ENCODE measurements around the gene STUB1. TPM values are rescaled to one million over a fixed set of nuclear protein-coding genes. Genes with fewer than 3 reads are reported as not detected.

The STUB1 gene
- total RNA-seq, 1 donor from 2014 or later, result 87.5 TPM

DNA sequence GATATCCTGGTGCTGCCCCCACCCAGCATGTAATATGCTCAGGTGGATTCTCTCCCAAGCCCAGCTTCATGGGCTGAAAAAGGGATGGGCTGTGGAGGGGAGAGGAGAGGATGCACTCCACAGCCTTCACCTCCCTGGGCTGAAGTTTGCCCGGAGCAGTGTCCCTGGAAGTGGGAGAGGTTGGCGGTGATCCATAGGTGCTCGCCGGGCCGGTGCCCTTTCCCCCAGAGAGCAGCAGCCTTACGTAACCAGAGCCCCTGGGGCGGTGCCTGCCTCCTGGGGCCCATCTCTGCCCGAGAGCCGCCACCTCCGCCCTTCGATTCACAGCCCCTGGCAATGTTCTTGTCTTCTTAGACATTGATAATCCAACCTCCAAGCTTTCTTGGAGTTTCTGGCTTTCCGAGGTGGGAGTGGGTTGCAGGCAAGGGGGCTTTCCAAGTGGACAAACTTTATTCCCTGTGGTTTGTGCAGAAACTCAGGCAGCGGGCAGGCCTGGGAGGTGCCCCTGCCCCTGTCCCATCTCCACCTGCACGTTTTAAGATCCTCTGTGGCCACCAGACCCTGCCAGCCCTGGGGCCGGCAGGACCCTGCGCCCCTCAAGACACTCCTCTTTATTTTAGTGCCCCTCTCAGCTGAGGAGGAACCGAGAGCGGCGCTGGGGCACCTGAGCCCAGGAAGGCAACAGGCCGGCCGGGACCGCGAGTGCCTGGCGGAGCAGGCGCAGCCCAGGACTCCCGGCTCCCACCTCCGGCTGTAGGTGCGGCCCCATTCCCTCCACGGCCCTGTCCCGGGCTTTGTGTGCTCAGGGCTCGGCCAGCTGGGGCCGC is 34.1 kb upstream of the STUB1 start:
- ATAC-seq, result no peak

DNA sequence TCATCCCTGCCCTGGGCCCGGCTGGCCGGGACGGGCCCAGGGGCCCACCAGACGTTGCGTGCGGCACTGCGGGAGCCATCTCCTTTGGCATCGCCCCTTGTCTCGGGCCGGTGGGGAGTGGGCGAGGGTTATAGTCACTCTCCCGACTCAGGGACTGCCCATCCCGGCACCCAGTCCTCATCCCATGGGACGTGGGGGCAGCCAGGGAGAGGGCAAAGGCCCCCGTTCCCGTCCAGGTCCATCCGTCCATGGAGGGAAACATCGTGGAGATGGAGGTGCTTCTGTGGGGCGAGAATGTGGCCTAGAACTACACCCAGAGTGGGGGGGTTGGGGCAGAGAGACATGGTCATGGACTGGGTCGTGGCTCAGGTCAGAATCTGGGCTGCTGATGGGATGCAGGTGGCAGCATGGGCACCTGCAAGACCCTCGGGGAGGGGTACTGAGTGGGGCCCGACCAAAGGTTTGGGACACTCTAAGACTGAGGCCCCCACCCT is 33.5 kb upstream of the STUB1 start:
- no peak for ATAC-seq

DNA sequence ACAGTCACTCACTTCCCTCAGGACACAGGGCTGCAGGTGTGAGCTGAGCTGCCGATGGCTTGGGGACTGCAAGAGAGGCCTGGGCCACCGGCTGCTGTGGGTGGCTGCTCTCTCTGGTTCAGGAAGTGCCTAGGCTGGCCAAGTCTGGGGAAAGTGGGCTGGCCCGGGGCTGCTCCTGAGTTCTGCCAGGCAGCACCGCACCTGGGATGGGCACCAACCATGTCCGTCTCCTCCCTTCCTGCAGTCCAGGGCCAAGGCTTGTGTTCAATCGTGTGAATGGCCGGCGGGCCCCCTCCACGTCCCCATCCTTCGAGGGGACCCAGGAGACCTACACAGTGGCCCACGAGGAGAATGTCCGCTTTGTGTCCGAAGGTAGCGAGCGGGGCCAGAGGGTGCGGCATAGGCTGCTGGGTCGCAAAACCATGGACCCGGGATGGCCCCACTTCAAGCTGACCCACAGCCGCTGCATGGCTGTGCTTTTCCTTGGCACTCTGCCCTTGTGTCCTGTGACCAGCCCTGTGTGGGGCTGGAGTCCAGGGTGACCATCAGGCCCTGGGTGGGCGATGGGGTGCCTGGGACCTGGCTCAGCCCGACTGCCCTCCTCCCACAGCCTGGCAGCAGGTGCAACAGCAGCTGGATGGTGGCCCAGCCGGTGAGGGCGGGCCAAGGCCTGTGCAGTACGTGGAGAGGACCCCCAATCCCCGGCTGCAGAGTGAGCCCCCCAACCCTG is 32.9 kb upstream of the STUB1 start:
- ATAC-seq, result no peak

DNA sequence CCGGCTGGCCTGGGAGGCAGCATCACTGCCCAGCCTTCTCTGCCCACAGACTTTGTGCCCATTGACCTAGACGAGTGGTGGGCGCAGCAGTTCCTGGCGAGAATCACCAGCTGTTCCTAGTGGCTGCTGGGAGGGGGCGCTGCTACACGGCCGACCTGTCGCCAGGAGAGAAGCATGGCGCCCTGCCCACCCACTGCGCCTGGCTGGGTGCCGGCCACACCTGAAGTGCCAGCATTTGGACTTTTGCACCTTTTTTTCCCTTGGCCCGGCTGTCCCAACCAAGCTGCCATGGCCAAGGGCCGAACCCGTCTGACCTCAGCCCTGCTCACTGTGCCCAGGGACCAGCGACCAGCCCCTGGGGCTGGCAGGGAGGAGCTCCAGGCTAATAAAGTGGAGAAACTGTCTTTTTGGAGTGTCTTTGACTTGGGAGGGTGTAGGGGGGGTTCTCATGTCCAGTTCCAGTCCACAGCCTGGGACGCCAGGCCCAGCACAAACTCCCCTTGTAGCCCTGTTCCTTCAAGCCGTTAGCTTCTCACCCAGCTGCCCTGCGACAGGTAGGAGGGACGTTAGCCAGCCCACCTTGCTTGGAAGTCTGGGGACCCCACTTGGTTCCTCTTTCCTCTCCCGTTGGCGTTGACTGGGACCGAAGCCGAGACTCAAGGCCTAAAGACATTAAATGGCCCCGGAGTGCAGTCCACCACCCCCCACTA is 32.0 kb upstream of the STUB1 start:
- no peak for ATAC-seq

DNA sequence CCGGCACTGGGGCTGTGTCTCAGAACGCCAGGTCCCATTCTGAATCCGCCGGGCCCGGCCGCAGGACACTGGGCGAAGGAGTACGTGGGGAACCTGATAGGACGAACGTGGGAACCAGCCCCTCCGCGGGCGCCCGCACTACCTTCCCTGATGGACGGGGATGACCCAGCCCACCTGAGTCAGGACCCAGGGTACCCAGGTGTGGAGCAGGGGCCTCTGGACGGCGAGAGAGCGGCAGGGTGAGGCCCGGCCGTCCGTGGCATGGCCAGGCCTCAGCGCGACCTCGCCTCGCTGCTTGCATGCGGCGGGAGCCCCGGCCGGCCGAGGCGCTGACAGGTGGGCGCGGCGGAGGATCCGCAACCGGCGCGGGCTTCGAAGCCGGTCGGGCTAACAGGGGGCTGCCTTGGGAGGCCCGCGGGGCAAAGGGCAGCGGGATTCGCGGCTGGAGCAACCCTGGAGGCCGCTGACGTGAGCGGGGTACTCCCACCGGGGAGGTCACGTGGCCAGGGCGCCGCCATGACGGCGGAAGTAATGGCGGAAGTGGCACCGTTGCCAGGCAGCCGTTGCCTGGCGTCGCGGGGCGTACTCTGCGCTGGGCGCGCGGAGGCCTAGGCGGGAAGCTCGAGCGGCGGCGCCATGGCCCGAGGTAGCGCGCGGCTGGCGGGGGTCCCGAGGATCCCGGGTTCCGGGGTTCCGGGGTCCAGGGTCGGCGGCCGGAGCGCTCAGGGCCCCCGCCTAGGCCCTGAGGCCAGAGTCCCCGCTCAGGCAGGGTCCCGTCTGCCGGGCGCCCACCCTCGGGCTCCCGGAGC is 31.2 kb upstream of the STUB1 start, which contains the start of gene WDR90:
Gene WDR90 (plus strand): TSS at position 585 of the 809 bp plus-strand sequence. CDS start 52 bp downstream, at position 637.
- peak; percentile 80 for ATAC-seq

DNA sequence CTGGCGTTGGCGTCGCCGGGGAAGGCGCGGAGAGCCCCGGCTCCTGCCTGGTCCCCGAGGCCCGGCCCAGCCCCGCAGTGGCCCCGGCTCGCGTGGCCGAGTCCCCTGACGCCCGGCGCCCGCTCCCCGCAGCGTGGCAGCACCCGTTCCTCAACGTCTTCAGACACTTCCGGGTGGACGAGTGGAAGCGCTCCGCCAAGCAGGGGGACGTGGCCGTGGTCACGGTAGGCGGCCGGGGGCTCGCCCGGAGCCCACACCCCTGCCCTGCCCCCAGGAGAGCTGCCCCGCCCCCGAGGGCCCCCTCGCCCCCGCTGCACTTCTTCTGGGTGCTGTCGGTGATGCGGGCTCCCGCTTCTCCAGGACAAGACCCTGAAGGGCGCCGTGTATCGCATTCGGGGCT is 30.6 kb upstream of the STUB1 start:
- peak; percentile 1 for ATAC-seq

DNA sequence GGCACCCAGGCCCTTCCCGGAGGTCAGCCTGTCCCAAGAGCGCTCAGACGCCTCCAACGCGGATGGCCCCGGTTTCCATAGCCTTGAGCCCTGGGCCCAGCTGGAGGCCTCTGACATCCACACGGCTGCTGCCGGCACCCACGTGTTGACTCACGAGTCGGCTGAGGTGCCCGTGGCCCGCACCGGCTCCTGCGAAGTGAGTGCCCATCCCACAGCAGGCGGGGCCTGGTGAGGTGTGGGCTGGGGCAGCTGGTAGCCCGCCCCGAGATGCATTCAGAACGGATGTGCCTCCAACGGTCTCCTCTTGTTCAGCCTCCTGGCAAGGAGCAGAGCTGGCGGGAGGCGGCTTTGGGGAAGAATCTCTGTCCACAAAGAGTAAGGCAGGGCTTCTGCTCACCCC is 28.4 kb upstream of the STUB1 start:
- ATAC-seq, result no peak

DNA sequence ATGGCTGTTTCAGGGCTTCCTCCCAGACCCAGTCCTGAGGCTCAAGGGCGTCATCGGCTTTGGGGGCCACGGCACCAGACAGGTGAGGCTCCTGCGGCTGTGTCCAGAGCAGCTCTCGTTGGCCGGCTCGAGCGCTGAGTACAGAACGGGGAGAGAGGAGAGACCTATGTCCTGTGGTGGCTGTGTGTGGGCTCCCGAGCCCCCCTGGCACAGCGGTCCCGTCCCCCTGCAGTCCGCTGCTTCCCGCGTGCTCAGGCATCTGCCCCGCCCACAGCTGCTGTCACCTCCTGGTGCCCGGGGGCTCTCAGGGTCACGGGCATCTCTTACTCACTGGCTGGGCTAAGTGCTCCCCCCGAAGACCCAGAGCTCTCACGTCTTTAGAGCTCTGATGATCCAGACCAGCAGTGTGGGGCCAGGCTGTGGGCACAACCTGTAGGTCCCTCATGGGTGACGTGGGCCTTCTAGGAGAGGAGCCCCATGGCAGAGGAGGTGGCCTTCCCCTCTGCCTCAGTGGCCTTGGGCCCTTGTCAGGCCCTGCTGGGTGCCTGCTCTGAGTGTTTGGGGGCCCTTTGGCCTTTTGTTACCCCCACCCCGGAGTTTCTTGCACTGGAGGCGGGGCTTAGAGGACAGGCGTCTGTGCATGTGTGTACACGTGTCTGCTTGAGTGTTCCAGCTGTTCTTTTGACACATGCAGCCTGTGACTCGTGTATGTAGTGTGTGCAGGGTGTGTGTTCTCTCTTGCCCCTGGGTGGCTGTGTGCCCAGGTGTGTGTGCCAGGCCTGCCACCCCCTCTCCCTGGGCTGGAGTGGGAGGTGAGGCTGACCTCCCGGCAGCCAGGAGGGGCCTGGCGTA is 27.5 kb upstream of the STUB1 start:
- ATAC-seq, result no peak

DNA sequence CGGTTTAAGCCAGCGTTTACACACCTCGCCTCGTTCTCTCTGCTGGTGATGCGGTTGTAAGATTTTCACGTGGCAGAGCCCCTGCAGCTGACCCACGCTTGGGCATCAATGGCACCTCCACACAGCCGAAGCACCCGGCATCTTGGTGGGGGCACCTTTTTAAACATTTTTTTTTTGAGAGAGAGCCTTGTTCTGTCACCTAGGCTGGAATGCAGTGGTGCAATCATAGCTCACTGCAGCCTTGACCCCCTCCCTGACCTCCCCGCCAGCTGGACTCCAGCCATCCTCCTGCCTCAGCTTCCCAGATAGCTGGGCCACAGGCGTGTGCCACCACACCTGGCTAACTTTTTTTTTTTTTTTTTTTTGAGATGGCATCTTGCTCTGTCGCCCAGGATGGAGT is 26.2 kb upstream of the STUB1 start:
- ATAC-seq, result no peak

DNA sequence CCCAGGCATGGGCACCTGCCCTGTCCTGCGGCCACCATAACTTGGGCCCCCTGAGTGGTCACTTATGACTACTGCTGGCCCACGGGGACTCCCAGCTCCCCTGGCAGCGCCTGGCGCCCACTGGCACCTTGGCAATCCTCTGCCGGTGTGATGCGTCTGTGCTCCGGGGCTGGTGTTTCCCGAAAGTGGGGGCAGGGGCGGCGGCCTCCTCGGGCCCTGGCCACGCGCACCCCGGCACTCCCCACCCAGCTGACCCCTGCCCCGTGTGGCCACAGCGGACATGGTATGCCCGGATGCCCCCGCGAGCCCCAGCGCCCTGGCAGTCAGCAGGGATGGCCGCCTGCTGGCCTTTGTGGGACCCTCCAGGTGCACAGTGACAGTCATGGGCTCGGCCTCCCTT is 22.7 kb upstream of the STUB1 start:
- ATAC-seq, result no peak

DNA sequence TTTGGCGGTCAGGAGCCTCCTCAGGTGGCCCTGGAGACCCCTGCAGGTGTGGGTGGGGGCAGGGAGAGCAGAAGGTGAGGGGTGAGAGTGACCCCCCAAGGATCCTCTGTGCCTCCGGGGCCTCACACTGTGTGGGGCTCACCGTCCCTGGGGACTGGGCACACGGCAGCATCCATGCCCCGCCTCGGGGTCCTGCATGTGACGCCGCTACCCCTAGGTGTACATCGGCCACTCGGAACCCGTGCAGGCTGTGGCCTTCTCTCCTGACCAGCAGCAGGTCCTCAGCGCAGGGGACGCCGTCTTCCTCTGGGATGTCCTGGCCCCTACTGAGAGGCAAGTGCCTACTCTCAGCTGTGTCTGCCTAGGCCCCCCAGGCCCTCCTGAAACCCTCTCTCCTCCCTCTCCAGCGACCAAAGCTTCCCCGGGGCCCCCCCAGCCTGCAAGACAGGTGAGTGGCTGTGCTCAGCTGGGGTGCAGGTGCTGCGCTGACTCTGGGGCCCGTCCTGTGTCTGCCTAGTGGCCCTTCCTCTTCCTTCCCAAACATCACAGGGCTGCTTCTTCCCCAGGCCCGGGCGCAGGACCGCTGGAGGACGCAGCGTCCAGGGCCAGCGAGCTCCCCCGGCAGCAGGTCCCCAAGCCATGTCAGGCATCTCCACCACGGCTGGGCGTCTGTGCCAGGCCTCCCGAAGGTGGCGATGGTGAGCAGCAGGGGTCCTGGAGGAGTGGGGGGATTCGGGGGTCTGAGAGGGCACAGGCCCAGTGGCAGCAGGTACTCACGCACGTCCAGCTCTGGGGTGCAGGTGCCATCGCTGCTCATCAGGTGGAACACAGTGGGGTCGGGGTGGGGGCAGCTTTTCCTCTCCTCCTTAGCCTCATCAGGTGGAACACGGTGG is 21.3 kb upstream of the STUB1 start:
- no peak for ATAC-seq

DNA sequence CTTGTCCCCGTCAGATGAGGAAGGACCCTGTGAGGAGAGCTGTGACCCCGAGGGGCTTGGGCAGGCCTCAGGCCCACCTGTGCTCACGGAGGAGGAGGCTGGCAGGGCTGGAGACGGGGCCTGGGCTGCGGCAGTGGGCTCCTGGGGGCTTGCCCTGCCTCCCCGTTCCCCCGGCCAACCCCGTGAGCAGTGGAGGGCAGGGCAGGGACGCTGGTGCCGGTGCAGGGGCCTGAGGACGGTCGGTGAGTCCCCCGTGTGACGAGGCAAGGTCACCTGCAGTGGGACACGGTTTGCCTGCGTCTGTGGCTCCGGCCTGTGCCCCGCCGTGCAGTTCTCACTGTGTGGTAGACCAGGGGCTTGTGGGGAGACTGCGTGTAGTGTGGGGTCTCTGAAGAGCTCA is 20.6 kb upstream of the STUB1 start:
- ATAC-seq, result no peak

DNA sequence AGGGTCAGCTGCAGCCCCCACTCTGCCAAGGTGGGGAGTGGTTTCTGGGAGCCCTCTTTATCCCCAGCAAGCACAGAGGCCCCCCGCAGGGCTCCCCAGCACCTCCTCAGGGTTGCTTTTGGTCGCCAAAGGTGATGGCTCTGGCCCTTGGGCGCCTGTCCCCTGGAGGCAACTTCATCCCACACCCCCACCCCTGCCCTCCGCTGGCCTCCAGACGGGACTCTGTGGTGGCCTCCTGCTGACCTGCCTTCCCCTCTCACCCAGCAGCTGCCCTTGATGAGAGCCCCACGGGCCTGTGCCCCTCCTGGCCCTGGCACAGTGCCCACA is 20.1 kb upstream of the STUB1 start:
- no peak for ATAC-seq

DNA sequence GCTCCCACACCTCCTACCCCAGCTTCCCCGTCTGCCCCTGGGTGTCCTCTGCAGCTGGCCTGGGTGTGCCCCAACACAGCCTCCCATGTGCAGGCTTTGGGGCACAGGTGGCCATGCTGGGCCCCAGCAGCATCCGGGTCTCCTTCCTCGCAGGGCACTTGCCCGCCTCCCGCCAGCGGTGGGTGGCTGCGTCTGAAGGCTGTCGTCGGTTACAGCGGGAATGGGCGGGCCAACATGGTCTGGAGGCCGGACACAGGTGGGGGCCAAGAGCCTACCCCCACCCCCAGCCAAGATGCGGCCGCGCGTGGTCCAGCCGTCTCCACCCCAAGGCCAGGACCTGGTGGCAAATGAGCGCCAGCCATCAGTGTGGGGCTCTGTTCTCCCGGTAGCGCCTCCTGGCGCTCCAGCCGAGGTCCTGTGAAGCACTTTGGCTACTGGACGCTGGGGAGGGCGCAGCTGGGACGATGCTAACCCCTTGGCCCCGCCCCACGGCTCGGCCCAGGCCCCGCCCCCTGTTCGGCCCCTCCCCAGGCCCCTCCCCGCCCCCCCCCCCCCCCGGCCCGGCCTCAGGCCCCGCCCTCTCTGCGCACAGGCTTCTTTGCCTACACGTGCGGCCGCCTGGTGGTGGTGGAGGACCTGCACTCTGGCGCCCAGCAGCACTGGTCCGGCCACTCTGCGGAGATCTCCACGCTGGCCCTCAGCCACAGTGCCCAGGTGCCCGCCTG is 19.6 kb upstream of the STUB1 start:
- peak; percentile 68 for ATAC-seq

DNA sequence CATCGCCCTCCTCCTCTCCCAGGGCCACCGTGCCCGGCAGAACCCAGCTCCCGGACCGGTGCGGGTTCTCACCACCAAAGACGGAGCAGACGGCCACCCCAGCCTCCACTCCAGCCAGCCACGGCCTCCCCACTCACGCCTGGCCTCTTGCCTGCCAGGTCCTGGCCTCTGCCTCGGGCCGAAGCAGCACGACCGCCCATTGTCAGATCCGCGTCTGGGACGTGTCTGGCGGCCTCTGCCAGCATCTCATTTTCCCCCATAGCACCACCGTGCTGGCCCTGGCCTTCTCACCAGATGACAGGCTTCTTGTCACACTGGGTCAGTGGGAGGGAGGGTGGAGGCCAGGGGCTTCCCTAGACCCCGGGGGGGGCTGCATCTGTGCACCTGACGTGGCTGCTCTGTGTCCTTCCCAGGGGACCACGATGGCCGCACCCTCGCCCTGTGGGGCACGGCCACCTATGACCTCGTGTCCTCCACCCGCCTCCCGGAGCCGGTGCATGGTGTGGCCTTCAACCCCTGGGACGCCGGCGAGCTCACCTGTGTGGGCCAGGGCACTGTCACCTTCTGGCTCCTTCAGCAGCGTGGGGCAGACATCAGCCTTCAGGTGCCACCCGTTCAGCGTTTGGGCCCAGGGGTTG is 18.9 kb upstream of the STUB1 start:
- ATAC-seq, result no peak

DNA sequence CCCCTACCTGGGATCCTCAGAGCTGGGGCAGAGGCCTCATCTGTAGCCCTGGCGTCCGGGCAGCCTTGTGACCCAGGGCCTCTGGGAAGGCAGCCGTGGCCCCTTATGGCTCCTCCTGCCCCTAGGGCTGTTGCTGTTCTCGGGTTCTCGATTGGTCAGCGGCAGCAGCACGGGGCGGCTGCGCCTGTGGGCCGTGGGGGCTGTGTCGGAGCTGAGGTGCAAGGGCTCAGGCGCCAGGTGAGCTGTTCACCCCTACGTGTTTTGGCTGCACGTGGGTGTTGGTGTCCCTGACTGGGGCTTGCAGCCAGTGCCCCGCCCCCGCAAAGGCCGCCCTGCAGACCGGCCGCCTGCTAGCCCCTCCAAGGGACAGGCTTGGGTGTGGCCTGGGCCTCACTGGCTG is 18.1 kb upstream of the STUB1 start:
- no peak for ATAC-seq

DNA sequence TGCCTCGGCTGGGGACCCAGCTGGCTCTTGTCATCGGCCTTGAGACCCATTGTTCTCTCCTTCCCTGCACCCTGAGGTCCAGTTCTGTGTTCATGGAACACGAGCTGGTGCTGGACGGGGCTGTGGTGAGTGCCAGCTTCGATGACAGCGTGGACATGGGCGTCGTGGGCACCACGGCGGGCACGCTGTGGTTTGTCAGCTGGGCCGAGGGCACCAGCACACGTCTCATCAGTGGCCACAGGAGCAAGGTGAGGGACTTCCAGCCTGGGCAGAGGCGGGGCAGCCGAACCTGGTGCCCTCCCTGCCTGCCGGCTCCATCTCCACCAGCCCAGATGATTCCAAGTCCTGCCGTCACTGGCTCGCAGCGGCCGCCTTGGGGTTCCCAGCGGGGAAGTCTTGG is 17.6 kb upstream of the STUB1 start:
- no peak for ATAC-seq

DNA sequence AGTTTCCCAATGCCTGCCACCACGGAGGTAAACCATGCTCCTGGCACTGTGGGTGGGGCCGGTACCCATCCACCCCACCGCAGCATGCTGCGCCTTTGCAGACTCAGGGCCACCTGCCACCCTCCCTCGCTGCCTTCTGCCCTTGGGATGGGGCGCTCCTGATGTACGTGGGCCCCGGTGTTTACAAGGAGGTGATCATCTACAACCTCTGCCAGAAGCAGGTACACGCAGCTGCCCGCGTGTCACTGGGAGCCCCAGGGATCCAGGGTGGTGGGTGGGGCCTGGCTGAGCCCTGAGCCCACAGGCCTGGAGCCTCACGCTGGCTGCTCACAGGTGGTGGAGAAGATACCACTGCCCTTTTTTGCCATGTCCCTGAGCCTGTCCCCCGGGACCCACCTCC is 13.6 kb upstream of the STUB1 start:
- ATAC-seq, result no peak

DNA sequence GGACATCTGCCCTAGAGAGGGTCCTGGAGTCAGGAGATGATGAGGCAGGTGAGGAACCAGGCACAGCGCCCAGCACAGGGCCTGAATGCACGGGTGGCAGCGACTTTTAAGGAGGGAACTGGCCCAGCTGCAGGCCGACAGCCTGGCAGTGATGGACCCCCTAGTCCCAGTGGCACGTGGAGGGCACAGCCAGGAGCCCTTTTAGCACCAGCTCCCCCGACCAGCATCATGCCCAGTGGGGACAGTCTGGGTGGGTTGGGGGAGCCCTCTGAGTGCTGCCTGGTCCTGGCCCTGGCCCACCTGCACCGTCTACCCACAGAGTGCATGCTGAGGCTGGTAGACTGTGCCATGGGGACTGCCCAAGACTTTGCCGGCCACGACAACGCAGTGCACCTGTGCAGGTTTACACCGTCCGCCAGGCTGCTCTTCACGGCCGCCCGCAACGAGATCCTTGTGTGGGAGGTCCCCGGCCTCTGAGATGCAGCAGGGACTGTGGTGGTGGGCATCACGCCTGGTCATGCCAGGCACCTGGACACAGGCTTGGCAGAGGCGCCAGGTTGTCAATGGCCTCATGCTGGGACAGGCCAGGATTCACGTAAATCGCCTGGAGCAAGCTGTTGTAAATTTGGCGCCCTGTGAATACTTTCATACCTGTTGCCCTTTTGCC is 13.0 kb upstream of the STUB1 start:
- no peak for ATAC-seq

Measured in esophagus mucosa (tissue), 1 donor.